Measurements from ENCODE around the gene SPRTN. TPM values are rescaled to one million over a fixed set of nuclear protein-coding genes. Genes with fewer than 3 reads are reported as not detected.
A peak's percentile ranks its signal among the peaks of the same experiment; 100 is the strongest.
"Not testable (repeated sequence)": the region's sequence is repeated elsewhere in the genome, so short reads cannot be mapped to it uniquely, and the experiment has no call there.

SPRTN gene
- total RNA-seq, 1 donor: 31.8 TPM

DNA sequence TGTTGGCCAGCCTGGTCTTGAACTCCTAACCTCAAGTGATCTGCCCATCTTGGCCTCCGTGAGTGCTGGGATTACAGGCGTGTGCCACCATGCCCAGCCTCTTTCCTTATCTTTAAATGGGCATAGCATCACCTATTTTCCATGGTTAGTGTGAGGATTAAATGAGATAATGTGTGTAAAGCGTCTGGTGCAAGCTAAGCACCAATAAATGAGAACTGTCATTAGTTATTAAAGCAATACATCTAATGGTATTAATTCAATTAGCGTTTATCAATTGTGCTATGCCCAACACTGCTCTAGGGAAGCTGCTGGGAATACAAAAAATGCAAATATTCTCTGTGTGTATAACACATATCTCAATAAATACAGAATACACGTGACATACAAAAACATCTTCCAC, 10.5 kb upstream of the SPRTN start:
- no peak overlapping the region for H3K4me3 ChIP-seq (ENCODE audit: low read length)
- H3K4me1 ChIP-seq (ENCODE audit: insufficient read depth, low read length): no peaks in the 10 kb centered on the region
- H3K9me3 ChIP-seq (ENCODE audit: low read depth, low read length): no peaks in the 10 kb centered on the region
- H3K27me3 ChIP-seq (ENCODE audit: insufficient read depth, low read length): no peaks in the 10 kb centered on the region

DNA sequence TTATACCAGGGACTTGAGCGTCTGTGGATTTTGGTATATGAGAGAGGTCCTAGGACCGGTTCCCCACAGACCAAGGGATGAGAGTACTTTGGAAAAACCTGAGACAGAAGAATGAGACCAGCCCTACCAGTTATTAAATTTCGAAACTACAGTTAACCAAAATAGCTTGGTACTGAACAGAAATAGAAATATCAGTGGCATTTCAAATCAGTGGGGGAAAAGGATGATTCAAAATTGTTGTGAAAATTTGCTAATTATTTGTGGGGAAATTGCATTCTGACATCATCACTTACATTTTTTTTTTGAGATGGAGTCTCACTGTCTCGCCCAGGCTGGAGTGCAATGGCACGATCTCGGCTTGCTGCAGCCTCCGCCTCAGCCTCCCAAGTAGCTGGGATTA, 8.6 kb upstream of the SPRTN start:
- Histone ChIP-seq H3K4me3 (ENCODE audit: low read length) (no peak overlapping the region), H3K27me3 (ENCODE audit: insufficient read depth, low read length) (no peaks in the 10 kb centered on the region), H3K4me1 (ENCODE audit: insufficient read depth, low read length) (peaks cover 10% of the 10 kb centered on the region)

GRCh38 chr1:231332761-231333160, 5.3 kb upstream of the SPRTN start:
- no peaks in the 10 kb centered on the region for H3K27me3 ChIP-seq (ENCODE audit: insufficient read depth, low read length)
- no peak overlapping the region for H3K4me3 ChIP-seq (ENCODE audit: low read length)
- H3K4me1 ChIP-seq (ENCODE audit: insufficient read depth, low read length): peaks cover 35% of the 10 kb centered on the region
- no peaks in the 10 kb centered on the region for H3K9me3 ChIP-seq (ENCODE audit: low read depth, low read length)

More for the DNA sequence above, 8.6 kb upstream of the SPRTN start:
- H3K9me3 ChIP-seq (ENCODE audit: low read depth, low read length): no peaks in the 10 kb centered on the region

GRCh38 chr1:231334079-231334666, 3.9 kb upstream of the SPRTN start:
- Histone ChIP-seq H3K9me3 (ENCODE audit: low read depth, low read length) (no peaks in the 10 kb centered on the region), H3K4me3 (ENCODE audit: low read length) (no peak overlapping the region), H3K27me3 (ENCODE audit: insufficient read depth, low read length) (no peaks in the 10 kb centered on the region), H3K4me1 (ENCODE audit: insufficient read depth, low read length) (peaks cover 42% of the 10 kb centered on the region)

DNA sequence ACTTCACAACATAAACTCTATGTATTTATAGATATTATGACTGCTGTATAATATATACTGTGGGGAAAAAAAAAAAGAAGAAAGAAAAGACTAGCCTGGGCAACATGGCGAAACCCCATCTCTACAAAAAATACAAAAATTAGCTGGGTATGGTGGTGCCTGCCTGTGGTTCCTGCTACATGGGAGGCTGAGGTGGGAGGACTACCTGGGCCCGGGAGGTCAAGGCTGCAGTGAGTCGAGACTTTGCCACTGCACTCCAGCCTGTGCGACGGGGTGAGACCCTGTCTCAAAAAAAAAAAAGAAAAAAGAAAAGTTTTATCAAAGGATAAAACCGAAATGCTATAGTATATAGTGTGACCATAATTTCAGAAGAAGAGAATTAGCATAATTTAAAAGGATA, 3.1 kb upstream of the SPRTN start:
- Histone ChIP-seq H3K4me3 (ENCODE audit: low read length) (no peak overlapping the region), H3K27me3 (ENCODE audit: insufficient read depth, low read length) (no peaks in the 10 kb centered on the region)

GRCh38 chr1:231335663-231336602, 2.2 kb upstream of the SPRTN start:
- H3K4me1 ChIP-seq (ENCODE audit: insufficient read depth, low read length): peaks cover 49% of the 10 kb centered on the region
- H3K4me3 ChIP-seq (ENCODE audit: low read length): peak overlapping the region; percentile 17
- H3K9me3 ChIP-seq (ENCODE audit: low read depth, low read length): no peaks in the 10 kb centered on the region
- no peaks in the 10 kb centered on the region for H3K27me3 ChIP-seq (ENCODE audit: insufficient read depth, low read length)

More for the DNA sequence above, 3.1 kb upstream of the SPRTN start:
- Histone ChIP-seq H3K4me1 (ENCODE audit: insufficient read depth, low read length) (peaks cover 49% of the 10 kb centered on the region), H3K9me3 (ENCODE audit: low read depth, low read length) (no peaks in the 10 kb centered on the region)

GRCh38 chr1:231337043-231337471, 1.0 kb upstream of the SPRTN start:
- H3K4me1 ChIP-seq (ENCODE audit: insufficient read depth, low read length): peaks cover 49% of the 10 kb centered on the region

GRCh38 chr1:231337472-231338269, 422 bp upstream of the SPRTN start, which contains the start of gene EXOC8:
Gene EXOC8 (minus strand): TSS chr1:231337852. CDS start chr1:231337745, 107 bp downstream.
- H3K9me3 ChIP-seq (ENCODE audit: low read depth, low read length): no peaks in the 10 kb centered on the region
- H3K27me3 ChIP-seq (ENCODE audit: insufficient read depth, low read length): no peaks in the 10 kb centered on the region
- peaks cover 49% of the 10 kb centered on the region for H3K4me1 ChIP-seq (ENCODE audit: insufficient read depth, low read length)
- peak within 1 kb of the TSS; percentile 94 for H3K4me3 ChIP-seq (ENCODE audit: low read length)

More at GRCh38 chr1:231337043-231337471, 1.0 kb upstream of the SPRTN start:
- H3K9me3 ChIP-seq (ENCODE audit: low read depth, low read length): no peaks in the 10 kb centered on the region
- H3K4me3 ChIP-seq (ENCODE audit: low read length): peak overlapping the region; percentile 94
- no peaks in the 10 kb centered on the region for H3K27me3 ChIP-seq (ENCODE audit: insufficient read depth, low read length)

GRCh38 chr1:231340328-231341013, 2.4 kb downstream of the SPRTN start:
- Histone ChIP-seq H3K4me1 (ENCODE audit: insufficient read depth, low read length) (peaks cover 31% of the 10 kb centered on the region), H3K9me3 (ENCODE audit: low read depth, low read length) (no peaks in the 10 kb centered on the region), H3K4me3 (ENCODE audit: low read length) (no peak overlapping the region), H3K27me3 (ENCODE audit: insufficient read depth, low read length) (no peaks in the 10 kb centered on the region)

- Histone ChIP-seq H3K9me3 (ENCODE audit: low read depth, low read length) (no peaks in the 10 kb centered on the region), H3K4me3 (ENCODE audit: low read length) (no peak overlapping the region), H3K4me1 (ENCODE audit: insufficient read depth, low read length) (no peaks in the 10 kb centered on the region), H3K27me3 (ENCODE audit: insufficient read depth, low read length) (no peaks in the 10 kb centered on the region)
Observed at GRCh38 chr1:231347961-231348360, 9.9 kb downstream of the SPRTN start.

DNA sequence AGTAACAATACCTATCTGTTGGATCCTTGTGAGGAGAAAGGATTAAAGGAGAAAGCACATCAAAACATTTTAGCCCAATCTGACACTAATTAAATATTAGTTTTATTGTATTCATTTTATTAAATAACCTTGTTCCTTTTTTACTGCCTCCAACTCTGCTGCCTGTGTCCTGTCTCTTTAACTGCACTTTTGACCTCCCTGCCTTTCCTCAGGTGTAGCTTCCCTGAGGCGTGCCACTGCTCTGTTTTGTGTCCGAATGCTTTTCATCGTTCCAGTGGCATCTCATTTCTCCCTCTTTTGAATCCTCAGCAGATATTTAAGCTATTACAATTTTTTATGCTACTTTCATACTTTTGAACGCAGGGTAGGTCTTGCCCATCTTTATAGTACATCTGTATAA, 10.3 kb downstream of the SPRTN start:
- H3K4me1 ChIP-seq (ENCODE audit: insufficient read depth, low read length): no peaks in the 10 kb centered on the region
- no peak overlapping the region for H3K4me3 ChIP-seq (ENCODE audit: low read length)
- H3K9me3 ChIP-seq (ENCODE audit: low read depth, low read length): no peaks in the 10 kb centered on the region
- H3K27me3 ChIP-seq (ENCODE audit: insufficient read depth, low read length): no peaks in the 10 kb centered on the region

DNA sequence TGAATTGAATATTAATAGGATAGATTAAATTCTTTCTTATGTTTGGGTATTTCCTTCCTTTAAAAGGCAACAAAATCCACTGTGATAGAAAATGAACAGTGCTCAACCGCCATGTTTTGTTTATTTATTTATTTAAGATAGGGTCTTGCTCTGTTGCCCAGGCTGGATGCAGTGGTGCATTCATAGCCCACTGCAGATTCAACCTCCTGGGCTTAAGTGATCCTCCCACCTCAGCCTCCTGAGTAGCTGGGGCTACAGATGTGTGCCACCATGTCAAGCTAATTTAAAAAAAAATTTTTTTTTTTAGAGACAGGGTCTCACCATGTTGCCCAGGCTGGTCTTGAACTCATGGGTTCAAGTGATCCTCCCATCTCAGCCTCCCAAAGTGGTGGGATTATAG, 10.8 kb downstream of the SPRTN start:
- not testable (repeated sequence) for H3K4me3 ChIP-seq (ENCODE audit: low read length); H3K27me3 ChIP-seq (ENCODE audit: insufficient read depth, low read length); H3K4me1 ChIP-seq (ENCODE audit: insufficient read depth, low read length); H3K9me3 ChIP-seq (ENCODE audit: low read depth, low read length)

DNA sequence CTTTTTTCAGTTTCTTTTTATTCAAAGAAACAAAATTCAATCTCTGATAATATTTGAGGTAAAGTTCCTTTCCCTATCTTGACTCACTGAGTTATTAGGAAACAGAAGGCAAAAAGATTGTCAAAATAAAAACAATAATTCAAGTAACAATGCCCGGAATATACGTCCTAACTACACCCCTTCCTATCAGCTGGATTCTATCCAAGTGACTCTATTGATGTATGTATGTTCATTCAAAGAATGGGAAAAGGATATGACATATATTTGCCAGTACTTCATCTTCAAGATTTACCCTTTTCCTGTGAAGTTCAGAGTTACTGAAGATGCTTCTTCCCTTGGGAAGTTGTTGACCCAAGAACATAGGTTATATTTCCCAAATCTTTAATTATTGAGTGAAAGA, 13.7 kb downstream of the SPRTN start:
- Histone ChIP-seq H3K27me3 (ENCODE audit: insufficient read depth, low read length) (no peaks in the 10 kb centered on the region), H3K4me1 (ENCODE audit: insufficient read depth, low read length) (no peaks in the 10 kb centered on the region), H3K9me3 (ENCODE audit: low read depth, low read length) (no peaks in the 10 kb centered on the region), H3K4me3 (ENCODE audit: low read length) (no peak overlapping the region)

DNA sequence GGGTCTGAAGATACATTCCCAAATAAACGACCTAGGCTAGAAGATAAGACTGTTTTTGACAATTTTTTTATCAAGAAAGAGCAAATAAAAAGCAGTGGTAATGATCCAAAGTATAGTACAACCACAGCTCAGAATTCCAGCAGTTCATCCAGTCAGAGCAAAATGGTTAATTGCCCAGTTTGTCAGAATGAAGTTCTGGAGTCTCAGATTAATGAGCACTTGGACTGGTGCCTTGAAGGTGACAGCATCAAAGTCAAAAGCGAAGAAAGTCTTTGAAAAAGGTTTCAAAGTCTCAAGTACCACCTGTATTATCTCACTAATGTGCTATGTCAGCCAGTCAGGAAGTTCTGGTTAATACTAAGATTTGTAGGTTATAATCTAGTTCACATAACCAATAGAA, 15.0 kb downstream of the SPRTN start:
- Histone ChIP-seq H3K27me3 (ENCODE audit: insufficient read depth, low read length) (no peaks in the 10 kb centered on the region), H3K4me1 (ENCODE audit: insufficient read depth, low read length) (peaks cover 2% of the 10 kb centered on the region), H3K4me3 (ENCODE audit: low read length) (no peak overlapping the region), H3K9me3 (ENCODE audit: low read depth, low read length) (no peaks in the 10 kb centered on the region)
